IPS-18a (cell line): ENCODE measurements around the gene TRIML1.
"Not testable (repeated sequence)": the region's sequence is repeated elsewhere in the genome, so short reads cannot be mapped to it uniquely, and the experiment has no call there.

ENCODE experiments used
- H3K27ac ChIP-seq: one replicate; pipeline ENCODE4 v1.5.1; 2013; ENCODE audit warnings: low read length
- H3K27me3 ChIP-seq: one replicate; pipeline ENCODE4 v1.6.1; 2013; ENCODE audit warnings: mild to moderate bottlenecking, low read length; ENCODE audit not compliant: control insufficient read depth, insufficient read depth
- H3K36me3 ChIP-seq: one replicate; pipeline ENCODE4 v1.6.1; 2013; ENCODE audit warnings: low read depth, low read length; ENCODE audit not compliant: control insufficient read depth
- H3K4me1 ChIP-seq: one replicate; pipeline ENCODE4 v1.6.1; 2013; ENCODE audit warnings: low read depth, low read length; ENCODE audit not compliant: control insufficient read depth
- H3K4me3 ChIP-seq: one replicate; pipeline ENCODE4 v1.5.1; 2013; ENCODE audit warnings: low read length
- H3K9ac ChIP-seq: one replicate; pipeline ENCODE4 v1.6.1; 2013; ENCODE audit warnings: mild to moderate bottlenecking, low read length, moderate library complexity
- H3K9me3 ChIP-seq: one replicate; pipeline ENCODE4 v1.6.1; 2013; ENCODE audit warnings: low read depth, low read length; ENCODE audit not compliant: control insufficient read depth

Gene TRIML1

DNA sequence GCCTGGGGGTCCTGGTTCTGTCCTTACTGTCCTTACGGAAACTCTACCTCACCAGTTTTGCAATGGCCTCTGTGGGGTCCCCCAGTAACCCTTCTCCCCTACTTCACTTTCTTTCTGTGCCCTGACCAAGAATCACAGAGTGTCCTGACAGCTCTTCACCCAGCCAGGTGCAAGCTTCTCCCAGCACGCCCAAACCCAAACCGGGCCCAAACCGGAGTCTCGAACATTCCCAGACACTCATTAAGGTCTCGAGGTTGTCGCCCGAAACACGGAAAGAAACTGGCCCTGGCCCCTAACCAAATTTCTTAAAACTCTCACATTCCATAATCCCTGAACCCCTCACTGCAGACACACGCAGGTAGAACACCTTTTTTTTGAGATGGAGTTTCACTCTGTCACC, 19.1 kb downstream of the TRIML1 start:
- no peaks in the 10 kb centered on the region for H3K9me3 ChIP-seq
- no peaks in the 10 kb centered on the region for H3K4me1 ChIP-seq
- H3K27me3 ChIP-seq: no peaks in the 10 kb centered on the region
- H3K27ac ChIP-seq: no peak overlapping the region
- H3K4me3 ChIP-seq: no peak overlapping the region
- H3K36me3 ChIP-seq: no peaks in the 10 kb centered on the region
- H3K9ac ChIP-seq: no peak overlapping the region

- H3K4me1 ChIP-seq, H3K27ac ChIP-seq, H3K27me3 ChIP-seq, H3K9ac ChIP-seq, H3K9me3 ChIP-seq, H3K36me3 ChIP-seq, H3K4me3 ChIP-seq: not testable (repeated sequence)
Measured at GRCh38 chr4:188159513-188160226, 20.4 kb downstream of the TRIML1 start.

DNA sequence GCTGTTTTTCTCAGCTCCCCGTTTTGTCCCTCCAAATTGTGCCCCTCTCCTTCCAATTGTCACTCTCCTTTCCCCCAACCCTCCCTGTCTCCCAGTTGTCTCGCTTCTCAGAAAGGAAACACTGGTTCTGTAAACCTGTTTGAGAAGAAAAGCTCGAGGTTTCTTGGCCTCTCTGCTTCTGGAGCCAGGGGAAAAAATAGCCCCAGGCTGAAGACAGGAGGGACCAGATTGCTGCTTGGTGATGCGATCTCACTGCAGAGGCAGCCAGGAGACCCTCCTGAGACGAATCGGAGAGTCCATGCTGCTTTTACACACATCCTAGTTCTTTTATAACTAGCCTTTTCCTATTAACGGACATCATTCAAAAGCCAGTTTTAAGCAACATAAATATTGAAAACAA, 21.2 kb downstream of the TRIML1 start:
- Histone ChIP-seq H3K9ac (no peak overlapping the region), H3K27me3 (no peaks in the 10 kb centered on the region), H3K36me3 (no peaks in the 10 kb centered on the region), H3K9me3 (no peaks in the 10 kb centered on the region), H3K27ac (no peak overlapping the region), H3K4me1 (no peaks in the 10 kb centered on the region), H3K4me3 (no peak overlapping the region)

DNA sequence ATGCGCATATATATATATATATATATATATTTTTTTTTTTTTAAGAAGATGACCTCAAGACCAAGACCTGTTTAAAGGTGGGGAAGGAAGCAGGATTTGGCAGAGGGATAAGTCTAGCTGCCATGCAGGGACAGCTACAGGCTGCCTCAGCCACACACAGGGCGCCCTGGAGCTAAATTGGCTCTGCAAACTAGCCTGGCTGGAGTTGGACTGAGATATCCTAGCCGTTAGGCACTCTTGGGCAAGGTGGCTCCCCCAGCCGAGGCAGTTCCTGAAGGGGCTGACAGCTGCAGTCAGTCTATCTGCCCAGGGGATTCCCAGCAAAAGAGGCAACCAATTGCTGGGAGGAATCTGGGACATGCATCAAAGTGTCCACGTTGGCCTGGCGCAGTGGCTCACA, 21.9 kb downstream of the TRIML1 start:
- Histone ChIP-seq H3K4me3 (no peak overlapping the region), H3K27ac (no peak overlapping the region), H3K27me3 (no peaks in the 10 kb centered on the region), H3K9me3 (no peaks in the 10 kb centered on the region), H3K4me1 (no peaks in the 10 kb centered on the region), H3K36me3 (no peaks in the 10 kb centered on the region), H3K9ac (no peak overlapping the region)

DNA sequence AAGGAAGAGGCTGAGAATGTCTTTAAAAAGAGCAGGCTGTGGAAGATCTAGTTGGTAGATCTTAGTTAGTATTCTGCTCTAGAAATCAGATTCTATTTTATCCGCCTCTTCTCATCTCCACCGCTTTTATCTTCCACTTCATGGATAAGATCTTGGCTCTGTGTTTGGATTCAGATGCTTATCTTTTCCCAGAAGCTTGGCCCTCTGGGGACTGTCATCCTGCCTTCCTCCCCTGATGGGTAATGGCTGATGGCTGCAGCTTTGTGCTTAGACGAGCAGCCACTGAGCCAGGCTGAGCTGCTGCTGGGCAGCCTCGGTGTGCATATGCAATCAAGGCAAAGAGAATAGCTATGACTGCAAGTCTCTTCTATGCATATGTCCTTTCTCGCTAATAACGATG, 23.5 kb downstream of the TRIML1 start:
- no peaks in the 10 kb centered on the region for H3K9me3 ChIP-seq
- no peaks in the 10 kb centered on the region for H3K4me1 ChIP-seq
- no peak overlapping the region for H3K9ac ChIP-seq
- H3K27me3 ChIP-seq: no peaks in the 10 kb centered on the region
- no peak overlapping the region for H3K27ac ChIP-seq
- H3K36me3 ChIP-seq: no peaks in the 10 kb centered on the region
- H3K4me3 ChIP-seq: no peak overlapping the region

GRCh38 chr4:188168726-188169373, 29.6 kb downstream of the TRIML1 start:
- Histone ChIP-seq H3K9ac (no peak overlapping the region), H3K27me3 (no peaks in the 10 kb centered on the region), H3K4me3 (no peak overlapping the region), H3K27ac (no peak overlapping the region), H3K4me1 (no peaks in the 10 kb centered on the region), H3K9me3 (no peaks in the 10 kb centered on the region), H3K36me3 (no peaks in the 10 kb centered on the region)

GRCh38 chr4:188171551-188171950, 32.3 kb downstream of the TRIML1 start:
- Histone ChIP-seq H3K4me1 (no peaks in the 10 kb centered on the region), H3K27ac (no peak overlapping the region), H3K4me3 (no peak overlapping the region), H3K9me3 (no peaks in the 10 kb centered on the region), H3K27me3 (no peaks in the 10 kb centered on the region), H3K9ac (no peak overlapping the region), H3K36me3 (no peaks in the 10 kb centered on the region)

GRCh38 chr4:188175288-188175687, 36.0 kb downstream of the TRIML1 start:
- Histone ChIP-seq H3K36me3 (no peaks in the 10 kb centered on the region), H3K4me3 (no peak overlapping the region), H3K27ac (no peak overlapping the region), H3K9ac (no peak overlapping the region), H3K4me1 (no peaks in the 10 kb centered on the region), H3K27me3 (no peaks in the 10 kb centered on the region), H3K9me3 (no peaks in the 10 kb centered on the region)

DNA sequence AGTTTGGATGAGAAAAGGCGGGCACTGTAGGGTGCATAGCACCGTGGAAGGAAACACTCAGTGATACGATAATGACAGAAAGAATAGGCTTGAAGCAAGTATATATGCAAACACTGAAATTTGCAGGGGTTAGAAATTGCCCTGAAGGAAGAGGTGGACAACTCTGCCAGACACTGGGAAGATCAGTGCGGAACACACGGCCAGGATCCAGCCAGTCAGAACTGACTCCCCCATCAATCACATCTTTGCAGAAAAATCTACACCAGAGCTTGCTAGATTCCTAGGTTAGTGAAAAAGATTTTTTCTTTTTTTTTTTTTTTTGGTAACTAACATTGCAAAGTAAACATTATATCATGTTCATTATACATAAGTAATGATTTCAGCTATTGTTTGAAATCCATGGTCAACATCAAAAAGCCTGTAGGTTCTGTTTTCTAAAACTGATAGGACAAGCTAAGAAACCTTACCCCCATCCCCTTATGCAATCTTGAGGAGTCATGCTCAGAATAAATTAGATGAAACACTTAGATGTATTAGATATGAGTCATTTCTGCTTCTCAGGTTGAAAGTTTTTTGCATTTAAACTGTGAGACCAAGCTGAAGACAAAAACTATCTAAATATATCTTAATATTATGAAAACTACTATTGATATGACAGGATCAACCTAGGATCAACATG, 38.9 kb downstream of the TRIML1 start:
- no peak overlapping the region for H3K27ac ChIP-seq
- H3K4me3 ChIP-seq: no peak overlapping the region
- no peak overlapping the region for H3K9ac ChIP-seq
- no peaks in the 10 kb centered on the region for H3K36me3 ChIP-seq
- no peaks in the 10 kb centered on the region for H3K27me3 ChIP-seq
- no peaks in the 10 kb centered on the region for H3K9me3 ChIP-seq
- no peaks in the 10 kb centered on the region for H3K4me1 ChIP-seq

- H3K27me3 ChIP-seq: no peaks in the 10 kb centered on the region
- H3K36me3 ChIP-seq: no peaks in the 10 kb centered on the region
- no peak overlapping the region for H3K4me3 ChIP-seq
- H3K9me3 ChIP-seq: no peaks in the 10 kb centered on the region
- H3K4me1 ChIP-seq: no peaks in the 10 kb centered on the region
- H3K27ac ChIP-seq: no peak overlapping the region
- no peak overlapping the region for H3K9ac ChIP-seq
Measured at GRCh38 chr4:188178806-188179205, 39.6 kb downstream of the TRIML1 start.

DNA sequence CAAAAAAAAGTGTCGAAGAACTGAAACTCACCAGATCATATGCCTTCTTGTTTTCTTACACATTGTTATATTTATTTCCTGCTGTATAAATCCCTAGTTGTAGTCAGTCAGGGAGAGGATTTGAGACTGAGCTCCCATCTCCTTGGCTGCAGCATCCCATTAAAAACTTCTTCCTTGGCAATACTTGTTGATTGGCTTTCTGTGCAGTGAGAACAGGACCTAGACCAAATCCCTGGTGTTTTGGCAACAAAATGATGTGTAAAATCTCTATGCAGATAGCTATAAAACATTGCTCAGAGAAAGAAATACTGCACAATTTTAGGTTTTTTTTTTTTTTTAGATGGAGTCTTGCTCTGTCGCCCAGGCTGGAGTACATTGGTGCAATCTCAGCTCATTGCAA, 47.9 kb downstream of the TRIML1 start:
- Histone ChIP-seq H3K36me3 (no peaks in the 10 kb centered on the region), H3K9ac (no peak overlapping the region), H3K4me1 (no peaks in the 10 kb centered on the region), H3K27ac (no peak overlapping the region), H3K4me3 (no peak overlapping the region), H3K9me3 (no peaks in the 10 kb centered on the region), H3K27me3 (no peaks in the 10 kb centered on the region)

GRCh38 chr4:188190461-188190860, 51.2 kb downstream of the TRIML1 start:
- H3K27ac ChIP-seq: no peak overlapping the region
- H3K4me1 ChIP-seq: no peaks in the 10 kb centered on the region
- no peak overlapping the region for H3K9ac ChIP-seq
- no peaks in the 10 kb centered on the region for H3K27me3 ChIP-seq
- no peaks in the 10 kb centered on the region for H3K36me3 ChIP-seq
- no peak overlapping the region for H3K4me3 ChIP-seq
- no peaks in the 10 kb centered on the region for H3K9me3 ChIP-seq
